ENCODE measurements around the gene FAM184A.

Gene FAM184A

GRCh38 chr6:119078376-119079282 is at the start of gene FAM184A:
TSS of gene FAM184A (minus strand) at chr6:119078664. CDS start at chr6:119078299, 365 bp downstream.
- peak within 1 kb of the TSS; percentile 56 for H3K4me3 ChIP-seq (ENCODE audit: low read depth, low read length)
- ChIA-PET POLR2A (no interaction called here), CTCF (interaction anchor here (1.2 to 1.6 kb wide), 3 partner anchors 30 to 51 kb away, joined by 4 to 6 read pairs (median 5); no protein-coding TSS in a partner anchor)
- no peak for TF ChIP-seq CTCF (IDR thresholded peaks at IDR 0.05; ENCODE audit: insufficient read depth, low read length, missing control alignments)
- DNase-seq (ENCODE audit: low read depth, low spot score), result no peak

GRCh38 chr6:119127627-119128026 is 49.2 kb upstream of the FAM184A start:
- no peak for DNase-seq (ENCODE audit: low read depth, low spot score)
- POLR2A ChIA-PET, result no interaction called here
- CTCF ChIA-PET, result interaction anchor here (0.7 to 1.4 kb wide), 3 partner anchors 10 to 850 kb away, joined by 3 to 6 read pairs (median 3); no protein-coding TSS in a partner anchor
- no peak for TF ChIP-seq CTCF (IDR thresholded peaks at IDR 0.05; ENCODE audit: insufficient read depth, low read length, missing control alignments)
- no peak overlapping the region for H3K4me3 ChIP-seq (ENCODE audit: low read depth, low read length)

- no peak for TF ChIP-seq CTCF (IDR thresholded peaks at IDR 0.05; ENCODE audit: insufficient read depth, low read length, missing control alignments)
- H3K4me3 ChIP-seq (ENCODE audit: low read depth, low read length), result no peak overlapping the region
- CTCF ChIA-PET, result interaction anchor here (0.9 to 1.4 kb wide), 4 partner anchors 9 to 224 kb away, joined by 3 to 6 read pairs (median 3); no protein-coding TSS in a partner anchor
- POLR2A ChIA-PET, result no interaction called here
- no peak for DNase-seq (ENCODE audit: low read depth, low spot score)
These were observed 48.4 kb upstream of the FAM184A start for GRCh38 chr6:119126826-119127225.

GRCh38 chr6:119126140-119126539 is 47.7 kb upstream of the FAM184A start:
- no peak overlapping the region for H3K4me3 ChIP-seq (ENCODE audit: low read depth, low read length)
- CTCF ChIA-PET, result interaction anchor here (0.7 to 1.3 kb wide), 3 partner anchors 16 to 208 kb away, joined by 3 read pairs; no protein-coding TSS in a partner anchor
- DNase-seq (ENCODE audit: low read depth, low spot score), result no peak
- POLR2A ChIA-PET, result no interaction called here
- TF ChIP-seq CTCF (IDR thresholded peaks at IDR 0.05; ENCODE audit: insufficient read depth, low read length, missing control alignments), result no peak

- TF ChIP-seq CTCF (IDR thresholded peaks at IDR 0.05; ENCODE audit: insufficient read depth, low read length, missing control alignments), result no peak
- DNase-seq (ENCODE audit: low read depth, low spot score), result no peak
- CTCF ChIA-PET, result no interaction called here
These were observed 47.1 kb upstream of the FAM184A start for GRCh38 chr6:119125576-119125975.

GRCh38 chr6:119124079-119124824 is 45.8 kb upstream of the FAM184A start:
- CTCF ChIA-PET, result no interaction called here
- H3K4me3 ChIP-seq (ENCODE audit: low read depth, low read length), result no peak overlapping the region
- TF ChIP-seq CTCF (IDR thresholded peaks at IDR 0.05; ENCODE audit: insufficient read depth, low read length, missing control alignments), result no peak
- DNase-seq (ENCODE audit: low read depth, low spot score), result no peak
- POLR2A ChIA-PET, result no interaction called here

More at GRCh38 chr6:119125576-119125975, 47.1 kb upstream of the FAM184A start:
- POLR2A ChIA-PET, result no interaction called here
- H3K4me3 ChIP-seq (ENCODE audit: low read depth, low read length), result no peak overlapping the region

Data from AG04449 (cell line).